ENCODE results near the gene NEDD4L.

GRCh38 chr18:58338961-58339592 lies 295.1 kb downstream of the NEDD4L start:
- TF ChIP-seq CTCF (conservative IDR thresholded peaks at IDR 0.05) (no peak), EZH2 (IDR thresholded peaks at IDR 0.05; ENCODE audit: low read depth) (no peak)

Data from PC-9 (cell line).